DMS 273 (cell line): Measurements from ENCODE around the gene CNOT8.
"Not testable (repeated sequence)": the region's sequence is repeated elsewhere in the genome, so short reads cannot be mapped to it uniquely, and the experiment has no call there.

Experiments used
- DNase-seq: peaks from one replicate; lab custom pipeline; 2025; ENCODE audit not compliant: unreplicated experiment; lab: John Stamatoyannopoulos, UW

CNOT8 gene

DNA sequence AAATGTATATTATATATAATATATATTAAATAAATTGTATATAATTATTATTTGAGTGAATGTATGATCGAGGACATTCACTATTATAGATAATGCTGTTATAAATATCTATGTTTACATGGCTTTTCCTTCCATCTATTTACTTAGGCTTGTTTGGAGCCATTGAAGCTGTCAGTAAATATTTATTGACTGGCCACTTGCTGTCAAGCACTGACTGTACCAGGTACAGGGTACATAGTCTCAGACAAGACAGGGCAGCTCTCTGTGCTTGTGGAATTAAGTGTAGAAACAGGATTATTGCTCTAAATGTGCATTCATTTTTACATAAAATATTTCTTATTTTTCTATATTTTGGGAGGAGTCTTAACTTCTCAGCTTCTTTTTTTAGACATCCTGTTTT, 24.4 kb upstream of the CNOT8 start:
- DNase-seq = no peak

DNA sequence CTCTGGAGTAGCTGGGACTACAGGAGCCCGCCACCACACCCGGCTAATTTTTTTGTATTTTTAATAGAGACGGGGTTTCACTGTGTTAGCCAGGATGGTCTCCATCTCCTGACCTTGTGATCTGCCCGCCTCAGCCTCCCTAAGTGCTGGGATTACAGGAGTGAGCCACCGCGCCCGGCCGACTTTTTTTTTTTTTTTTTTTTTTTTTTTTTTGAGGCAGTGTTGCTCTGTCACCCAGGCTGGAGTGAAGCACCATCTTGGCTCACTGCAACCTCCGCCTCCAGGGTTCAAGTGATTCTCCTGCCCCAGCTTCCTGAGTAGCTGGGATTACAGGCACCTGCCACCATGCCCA, 22.8 kb upstream of the CNOT8 start:
- not testable (repeated sequence) for DNase-seq

DNA sequence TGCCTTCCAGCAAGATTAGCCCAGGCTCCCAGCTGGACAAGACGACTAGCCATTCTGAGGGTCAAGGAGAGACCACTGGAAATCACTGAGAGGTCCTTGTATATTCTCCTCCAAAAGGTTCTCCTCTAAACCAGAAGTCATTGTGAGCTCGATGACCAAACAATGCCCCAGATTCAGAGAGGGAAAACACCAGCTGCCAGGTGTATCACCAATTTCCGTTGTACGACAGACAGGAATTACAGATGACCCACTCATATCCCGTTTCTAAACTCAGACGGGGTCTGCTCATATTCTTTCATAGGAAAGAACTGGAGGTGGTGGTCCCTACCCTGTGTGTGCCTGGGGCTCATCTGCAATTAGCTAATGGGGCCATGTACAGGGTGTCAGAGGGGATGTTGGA, 22.2 kb upstream of the CNOT8 start:
- DNase-seq = no peak

- DNase-seq = no peak
Observed at GRCh38 chr5:154837009-154837901, 21.2 kb upstream of the CNOT8 start.

- DNase-seq = no peak
Observed at GRCh38 chr5:154840435-154841272, 17.8 kb upstream of the CNOT8 start.

DNA sequence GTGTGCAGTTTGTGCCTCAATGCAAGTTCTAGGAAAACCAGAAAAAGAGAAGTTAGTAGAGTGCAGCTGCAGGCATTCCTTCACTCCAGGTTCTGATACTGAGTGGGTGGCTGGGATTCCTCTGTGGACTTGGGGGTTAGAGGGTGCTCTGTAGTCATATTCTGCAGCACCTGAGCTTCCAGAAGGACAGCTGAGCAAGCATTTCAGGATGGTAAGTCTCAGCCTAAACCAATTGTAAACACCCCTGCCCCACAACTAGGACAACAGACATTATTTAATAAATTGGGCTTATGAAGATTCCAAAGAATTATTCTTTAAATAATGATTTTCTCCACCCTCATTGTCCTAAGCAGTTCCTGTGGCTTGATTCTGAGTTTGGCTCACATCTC, 17.2 kb upstream of the CNOT8 start:
- no peak for DNase-seq

- no peak for DNase-seq
Observed at GRCh38 chr5:154842689-154843530, 15.5 kb upstream of the CNOT8 start.

GRCh38 chr5:154844809-154845208, 13.6 kb upstream of the CNOT8 start:
- DNase-seq = no peak

GRCh38 chr5:154849264-154849785, 9.1 kb upstream of the CNOT8 start:
- no peak for DNase-seq

DNA sequence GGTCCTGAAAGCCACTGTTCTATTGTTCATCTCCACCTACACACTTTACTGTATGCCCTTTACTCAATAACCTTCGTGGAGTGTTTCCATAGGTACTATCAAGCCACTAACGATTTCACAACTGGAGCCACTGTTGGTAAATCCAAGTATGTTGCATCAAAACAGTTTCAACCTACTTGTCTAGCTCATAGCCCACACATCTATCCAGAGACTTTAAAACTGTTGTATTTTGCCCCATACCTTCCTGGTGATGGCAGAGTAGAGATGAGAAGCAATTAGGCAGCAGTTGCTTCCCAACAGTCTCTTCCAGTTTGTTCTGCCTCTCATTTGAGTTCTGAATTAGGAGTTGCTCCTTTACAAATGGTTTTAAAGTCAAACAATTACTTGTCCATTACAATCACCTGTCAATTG, 8.6 kb upstream of the CNOT8 start:
- DNase-seq = no peak

DNA sequence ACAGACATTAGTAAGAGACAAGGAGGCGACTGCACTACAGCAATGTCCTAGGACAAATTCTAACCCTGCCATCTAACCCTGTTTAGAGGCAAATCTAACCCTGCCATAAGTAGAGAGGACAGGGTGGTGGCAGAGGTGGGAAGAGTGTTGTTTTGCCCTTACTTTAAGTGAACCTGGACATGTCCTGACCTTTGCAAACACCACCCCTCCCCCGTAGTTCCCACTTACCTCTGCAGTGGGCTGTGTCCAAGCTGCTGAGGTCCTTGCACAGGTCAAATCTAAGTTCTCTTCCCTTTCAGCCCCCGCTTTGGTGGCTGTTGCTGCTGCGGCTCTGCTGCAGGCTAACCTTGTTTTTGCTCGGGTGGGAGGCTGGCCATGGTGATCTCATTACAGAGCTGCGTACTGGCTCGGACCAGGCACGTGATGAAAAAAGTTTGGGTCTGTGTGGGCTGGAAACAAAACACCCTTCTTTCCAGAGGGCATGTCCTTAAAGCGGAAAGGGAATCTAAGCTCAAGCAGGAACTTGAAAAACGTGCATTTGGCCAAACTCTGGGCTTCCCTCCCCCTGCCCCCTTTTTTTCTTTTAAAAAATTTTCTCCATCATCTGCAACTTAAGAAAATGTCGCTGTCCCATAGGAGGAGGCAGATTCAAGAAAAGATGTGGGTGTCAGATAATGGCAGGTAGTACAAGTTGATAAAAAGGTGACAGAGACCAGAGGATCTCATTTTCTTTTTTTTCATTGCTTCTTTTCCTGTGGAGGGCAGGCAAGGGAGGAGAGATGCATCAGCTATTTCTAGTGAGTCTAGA, 8.0 kb upstream of the CNOT8 start, which contains the start of gene FAXDC2:
FAXDC2 (minus strand) TSS at position 349 of the 808 bp plus-strand sequence. CDS start 12,425 bp downstream, outside the sequence.
- peak; percentile 52 for DNase-seq

DNA sequence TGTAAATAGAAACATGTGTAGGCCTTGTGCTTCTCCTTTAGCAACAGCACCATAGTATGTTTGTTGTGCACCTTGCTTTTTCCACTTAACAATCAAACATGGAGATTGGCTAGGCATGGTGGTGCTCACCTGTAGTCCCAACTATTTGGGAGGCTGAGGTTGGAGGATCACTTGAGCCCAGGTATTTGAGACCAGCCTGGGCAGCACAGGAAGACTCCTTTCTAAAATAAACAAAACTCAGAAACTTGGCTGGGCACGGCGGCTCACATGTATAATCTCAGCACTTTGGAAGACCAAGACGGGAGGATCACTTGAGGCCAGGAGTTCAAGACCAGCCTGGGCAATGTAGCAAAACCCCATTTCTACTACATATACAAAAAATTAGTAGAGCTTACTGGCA, 7.1 kb upstream of the CNOT8 start:
- DNase-seq = no peak

GRCh38 chr5:154857530-154858296, 714 bp upstream of the CNOT8 start:
- DNase-seq = peak; percentile 99

- peak; percentile 44 for DNase-seq
Observed at GRCh38 chr5:154858972-154859871, 795 bp downstream of the CNOT8 start.

DNA sequence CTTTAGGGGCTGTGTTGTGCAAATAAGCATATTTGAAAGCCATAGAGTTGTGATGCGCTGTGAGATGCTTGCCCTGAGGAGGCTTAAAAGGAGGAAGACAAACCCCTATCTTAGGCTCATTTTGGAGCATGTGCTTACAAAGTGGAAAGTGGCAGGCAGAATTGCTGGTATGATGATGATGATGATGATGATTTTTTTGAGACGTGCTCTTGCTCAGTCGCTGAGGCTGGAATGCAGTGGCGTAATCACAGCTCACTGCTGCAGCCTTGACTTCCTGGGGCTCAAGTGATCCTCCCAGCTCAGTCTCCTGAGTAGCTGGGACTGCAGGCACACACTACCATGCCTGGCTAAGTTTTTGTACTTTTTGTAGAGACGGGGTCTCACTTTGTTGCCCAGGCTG, 1.7 kb downstream of the CNOT8 start:
- DNase-seq = no peak

DNA sequence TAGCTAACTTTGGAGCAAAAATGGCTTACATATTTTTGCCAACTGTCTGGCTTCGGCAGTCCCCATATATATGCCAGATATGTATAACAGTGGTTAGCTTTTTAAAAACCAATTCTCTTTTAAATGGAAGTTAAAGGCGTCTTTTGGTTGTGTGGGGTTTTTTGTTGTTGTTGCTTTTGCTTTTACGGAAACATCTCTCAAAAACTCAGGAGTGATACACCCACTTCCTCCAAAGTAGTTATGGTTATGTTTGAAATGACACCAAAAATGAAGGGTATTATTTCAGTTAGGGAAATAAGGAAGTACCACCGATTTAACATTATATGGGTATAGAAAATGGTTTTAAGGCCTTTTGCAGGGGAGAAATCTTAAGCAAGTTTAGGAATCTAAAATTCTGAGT, 2.3 kb downstream of the CNOT8 start:
- DNase-seq = no peak

DNA sequence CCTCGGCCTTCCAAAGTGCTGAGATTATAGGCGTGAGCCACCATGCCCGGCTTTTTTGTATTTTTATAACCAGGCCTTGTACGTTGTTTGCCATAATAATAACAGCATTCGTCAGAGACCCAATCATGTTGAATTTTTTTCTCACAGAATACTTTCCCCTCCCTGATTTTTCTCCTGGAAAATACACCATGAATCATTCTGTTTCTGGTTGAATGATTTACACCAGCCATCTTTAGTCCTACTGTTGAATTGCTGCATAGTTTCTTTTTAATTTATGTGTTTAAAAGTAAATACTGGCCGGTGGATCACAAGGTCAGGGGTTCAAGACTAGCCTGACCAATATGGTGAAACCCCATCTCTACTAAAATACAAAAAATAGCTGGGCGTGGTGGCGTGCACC, 3.5 kb downstream of the CNOT8 start:
- DNase-seq = no peak

- DNase-seq = no peak
Observed at GRCh38 chr5:154862766-154863165, 4.3 kb downstream of the CNOT8 start.
